ENCODE results near the gene ALDH3B2.
"Not testable (repeated sequence)": the region's sequence is repeated elsewhere in the genome, so short reads cannot be mapped to it uniquely, and the experiment has no call there.

ALDH3B2 gene

DNA sequence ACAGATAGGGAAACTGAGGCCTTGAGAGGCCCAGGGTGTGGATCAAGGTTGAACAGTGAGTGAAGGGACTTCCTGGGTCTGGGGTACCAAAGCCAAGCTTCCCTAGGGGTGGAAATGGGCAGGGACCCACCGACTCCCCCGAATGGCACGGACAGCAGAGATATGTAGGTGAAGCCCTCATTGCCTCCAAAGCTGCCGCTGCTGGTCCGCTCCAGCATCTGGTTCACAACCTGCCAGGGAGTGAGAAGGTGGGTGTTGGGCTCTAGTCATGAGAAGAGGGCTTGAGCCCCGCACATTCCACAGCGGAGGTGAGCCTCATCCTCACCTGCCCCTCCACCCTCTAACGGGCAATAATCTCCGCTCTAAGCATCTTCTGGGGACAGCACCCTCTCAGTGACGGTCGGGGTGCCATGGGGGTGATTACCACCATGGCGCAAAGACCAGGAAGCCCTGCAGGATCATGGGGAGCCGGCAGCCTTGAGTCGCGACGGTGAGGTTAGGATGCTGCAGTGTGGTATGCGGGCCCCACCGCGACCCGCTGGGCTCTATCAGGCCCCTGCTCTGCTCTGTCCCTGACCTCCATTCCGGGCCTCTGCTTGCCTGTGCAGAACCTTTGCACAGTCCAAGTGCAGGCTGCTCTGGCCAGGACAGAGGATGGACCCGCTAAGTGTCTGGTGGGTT lies 10.8 kb downstream of the ALDH3B2 start:
- DNase-seq (ENCODE audit: extremely low spot score, insufficient read length, low read depth) (no peak), FAIRE-seq (no peak)

DNA sequence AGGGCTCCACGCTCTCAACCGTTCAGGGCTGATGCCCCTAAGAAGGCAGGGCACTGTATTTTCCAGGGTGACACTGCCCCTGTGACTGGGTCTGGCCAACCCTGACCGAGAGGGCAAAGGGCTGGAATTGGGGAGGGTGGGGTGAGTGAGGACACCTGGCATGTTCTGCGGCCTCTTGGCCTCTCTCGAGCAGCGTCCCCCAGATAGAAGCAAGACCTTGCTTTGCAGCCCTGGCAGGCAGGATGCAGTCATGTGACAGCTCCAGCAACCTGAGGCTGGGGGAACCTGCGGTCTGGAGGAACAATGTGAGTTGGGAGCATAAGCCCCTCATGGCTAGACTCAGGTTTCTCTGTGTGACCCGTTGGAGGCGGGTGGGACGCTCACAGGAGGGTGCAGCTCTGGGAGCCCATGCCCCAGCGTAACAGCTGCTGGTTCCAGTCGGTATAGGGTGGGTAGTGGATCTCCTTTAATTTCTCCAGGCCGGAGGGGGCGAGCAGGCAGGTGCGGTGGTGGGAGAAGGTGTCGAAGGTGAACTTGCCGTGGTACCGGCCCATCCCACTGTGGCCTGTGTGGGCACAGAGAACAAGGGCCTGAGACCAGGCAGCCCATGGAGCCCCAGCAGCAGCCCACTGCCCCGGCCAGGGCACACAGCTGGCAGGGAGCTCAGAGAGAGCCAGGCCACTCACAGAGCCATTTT lies 11.4 kb downstream of the ALDH3B2 start:
- FAIRE-seq (no peak), DNase-seq (ENCODE audit: extremely low spot score, insufficient read length, low read depth) (no peak)

DNA sequence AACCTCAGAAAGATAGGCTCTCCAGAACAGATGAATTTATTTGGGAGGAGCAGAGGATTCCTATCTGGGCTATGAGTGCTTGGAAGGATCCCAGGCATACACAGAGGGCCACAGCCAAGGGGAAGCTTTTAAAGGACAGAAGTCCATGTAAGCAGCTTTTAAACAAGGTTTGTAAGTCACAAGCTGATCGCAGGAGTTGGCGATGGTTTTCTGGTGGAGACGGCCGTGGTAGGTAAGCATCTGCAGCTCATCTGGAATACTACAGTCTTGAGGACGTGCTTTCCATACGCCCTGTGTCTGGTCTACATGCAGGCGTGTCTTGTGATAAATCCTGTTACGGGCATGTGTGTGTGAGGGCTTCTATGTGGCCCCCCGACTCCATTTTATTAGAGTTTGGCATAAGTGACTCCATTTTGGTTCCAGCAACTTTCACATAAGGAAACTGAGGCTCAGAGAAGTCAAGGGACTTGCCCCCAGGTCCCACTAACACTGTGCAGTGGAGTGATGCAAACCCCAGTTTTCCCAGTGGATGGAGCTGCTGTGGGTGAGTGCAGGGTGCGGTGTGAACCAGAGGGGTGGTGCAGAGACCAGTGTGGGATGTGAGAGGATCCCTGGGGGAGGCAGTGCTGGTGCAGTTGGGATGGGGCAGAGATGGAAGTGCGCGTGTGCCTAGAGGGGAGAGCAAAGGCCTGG lies 12.1 kb downstream of the ALDH3B2 start:
- DNase-seq (ENCODE audit: extremely low spot score, insufficient read length, low read depth) (no peak), FAIRE-seq (no peak)

DNA sequence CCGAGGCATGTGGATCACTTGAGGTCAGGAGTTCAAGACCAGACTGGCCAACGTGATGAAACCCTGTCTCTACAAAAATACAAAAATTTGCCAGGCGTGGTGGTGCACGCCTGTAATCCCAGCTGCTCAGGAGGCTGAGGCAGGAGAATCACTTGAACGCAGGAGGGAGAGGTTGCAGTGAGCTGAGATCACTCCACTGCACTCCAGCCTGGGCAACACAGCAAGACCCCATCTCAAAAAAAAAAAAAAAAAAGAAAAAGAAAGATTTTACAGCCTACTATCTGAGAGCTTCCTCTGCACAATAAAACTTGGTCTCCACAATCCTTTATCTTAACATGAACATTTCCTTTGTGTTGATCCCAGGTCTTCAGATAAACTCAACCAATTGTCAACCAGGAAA lies 13.7 kb downstream of the ALDH3B2 start:
- FAIRE-seq; DNase-seq (ENCODE audit: extremely low spot score, insufficient read length, low read depth): not testable (repeated sequence)

DNA sequence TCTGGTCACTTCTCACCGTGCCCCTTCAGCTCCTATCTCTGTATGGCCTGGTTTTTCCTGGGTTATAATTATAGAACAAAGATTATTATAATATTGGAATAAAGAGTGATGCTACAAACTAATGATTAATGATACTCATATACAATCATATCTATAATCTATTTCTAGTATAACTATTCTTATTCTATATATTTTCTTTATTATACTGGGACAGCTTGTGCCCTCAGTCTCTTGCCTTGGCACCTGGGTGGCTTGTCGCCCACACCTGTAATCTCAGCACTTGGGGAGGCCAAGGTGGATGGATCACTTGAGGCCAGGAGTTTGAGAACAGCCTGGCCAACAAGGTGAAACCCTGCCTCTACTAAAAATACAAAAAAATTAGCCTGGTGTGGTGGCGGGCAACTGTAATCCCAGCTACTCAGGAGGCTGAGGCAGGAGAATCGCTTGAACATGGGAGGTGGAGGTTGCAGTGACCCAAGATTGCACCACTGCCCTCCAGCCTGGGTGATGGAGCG lies 14.7 kb downstream of the ALDH3B2 start:
- not testable (repeated sequence) for DNase-seq (ENCODE audit: extremely low spot score, insufficient read length, low read depth); FAIRE-seq

DNA sequence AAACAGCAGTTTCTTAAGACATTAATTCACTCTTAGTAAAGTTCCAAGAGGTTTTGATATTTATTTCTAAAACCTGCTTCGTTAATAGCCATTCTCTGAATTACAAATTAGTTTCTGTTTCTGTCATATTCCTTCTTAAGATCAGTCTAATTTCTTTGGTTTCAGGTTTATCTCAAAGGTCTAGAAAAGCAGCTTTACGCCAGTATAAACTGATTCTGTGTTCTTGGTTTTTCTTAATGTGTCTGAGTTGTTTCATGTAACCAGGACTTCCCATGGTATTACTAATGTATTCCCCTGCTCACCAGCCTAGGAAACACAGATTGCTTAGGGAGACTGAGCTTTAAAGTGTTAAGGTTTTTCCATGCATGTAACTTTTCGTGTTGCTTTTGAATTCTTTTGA lies 17.1 kb downstream of the ALDH3B2 start:
- DNase-seq (ENCODE audit: extremely low spot score, insufficient read length, low read depth), result no peak
- peak; percentile 65 for FAIRE-seq

DNA sequence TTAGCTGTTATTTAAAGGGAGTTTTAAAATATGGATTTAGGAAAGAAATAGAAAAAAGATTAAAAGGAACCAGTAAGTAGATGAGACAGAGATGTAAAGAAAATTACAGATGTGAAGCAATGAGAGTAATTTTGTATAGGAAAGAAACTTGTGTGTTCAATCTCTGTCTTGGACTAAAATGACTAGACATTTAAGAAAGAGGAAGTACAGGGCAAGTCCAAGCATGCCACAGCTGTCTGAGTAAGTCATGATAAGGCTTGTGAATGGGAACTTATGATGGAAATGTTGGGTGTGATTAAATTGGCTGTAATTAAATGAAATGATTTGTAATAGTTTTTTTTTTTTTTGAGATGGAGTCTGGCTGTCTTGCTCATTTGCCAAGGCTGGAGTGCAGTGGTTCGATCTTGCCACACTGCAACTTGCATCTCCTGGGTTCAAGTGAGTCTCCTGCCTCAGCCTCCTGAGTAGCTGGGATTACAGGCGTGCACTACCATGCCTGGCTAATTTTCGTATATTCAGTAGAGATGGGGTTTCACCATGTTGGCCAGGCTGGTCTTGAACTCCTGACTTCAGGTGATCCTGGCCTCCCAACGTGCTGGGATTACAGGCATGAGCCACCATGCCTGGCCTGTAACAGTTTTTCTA lies 18.0 kb downstream of the ALDH3B2 start:
- DNase-seq (ENCODE audit: extremely low spot score, insufficient read length, low read depth) (no peak), FAIRE-seq (peak; percentile 67)

DNA sequence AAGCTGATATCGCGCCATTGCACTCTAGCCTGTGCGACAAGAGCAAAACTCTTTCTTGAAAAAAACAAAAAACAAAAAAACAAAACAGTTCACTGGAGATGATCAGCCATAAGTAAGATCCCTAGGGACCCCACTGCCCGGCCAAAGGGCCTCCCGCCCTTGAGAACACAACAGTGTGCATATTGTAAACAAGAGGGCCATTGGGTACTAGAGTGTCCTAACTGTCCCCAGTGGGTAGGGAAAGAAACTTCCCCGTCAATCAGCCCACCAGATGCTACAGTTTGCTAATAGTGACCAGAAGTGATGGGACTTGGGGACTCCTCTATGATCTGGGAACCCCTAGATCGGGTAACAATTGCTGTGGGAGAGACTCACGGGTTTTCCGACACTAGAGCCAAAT lies 20.2 kb downstream of the ALDH3B2 start:
- no peak for FAIRE-seq
- no peak for DNase-seq (ENCODE audit: extremely low spot score, insufficient read length, low read depth)

DNA sequence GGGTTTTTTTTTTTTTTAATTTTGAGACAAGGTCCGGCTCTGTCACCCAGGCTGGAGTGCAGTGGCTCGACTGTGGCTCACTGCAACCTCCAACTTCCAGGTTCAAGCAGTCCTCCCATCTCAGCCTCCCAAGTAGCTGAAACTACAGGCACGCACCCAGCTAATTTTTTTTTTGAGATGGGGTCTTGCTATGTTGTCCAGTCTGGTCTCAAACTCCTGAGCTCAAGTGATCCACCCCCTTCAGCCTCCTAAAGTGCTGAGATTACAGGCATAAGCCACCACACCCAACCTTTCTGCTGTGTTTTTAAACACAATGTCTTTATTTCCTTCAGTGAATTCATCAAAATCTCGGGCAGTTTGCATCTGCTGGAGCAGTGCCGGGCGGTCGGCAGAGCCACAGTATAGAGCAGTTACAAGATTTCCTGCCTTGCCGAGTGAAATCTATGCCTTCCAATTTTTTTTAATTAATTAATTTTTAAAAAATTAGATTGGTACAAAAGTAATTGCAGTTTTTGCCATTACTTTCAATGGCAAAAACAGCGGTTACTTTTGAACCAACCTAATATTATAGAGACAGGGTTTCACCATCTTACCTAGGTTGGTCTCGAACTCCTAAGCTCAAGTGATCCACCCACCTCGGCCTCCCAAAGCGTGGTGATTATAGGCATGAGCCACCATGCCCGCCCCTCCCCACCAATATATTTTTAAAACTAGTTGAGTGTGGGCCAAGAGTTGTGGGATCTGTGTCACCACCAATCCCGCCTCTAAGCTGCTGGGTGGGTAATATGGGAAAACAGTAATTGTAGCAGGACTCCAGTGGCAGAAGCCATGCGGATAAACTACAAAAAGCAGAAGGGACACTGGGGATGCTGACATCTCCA lies 21.2 kb downstream of the ALDH3B2 start:
- FAIRE-seq (no peak), DNase-seq (ENCODE audit: extremely low spot score, insufficient read length, low read depth) (no peak)

DNA sequence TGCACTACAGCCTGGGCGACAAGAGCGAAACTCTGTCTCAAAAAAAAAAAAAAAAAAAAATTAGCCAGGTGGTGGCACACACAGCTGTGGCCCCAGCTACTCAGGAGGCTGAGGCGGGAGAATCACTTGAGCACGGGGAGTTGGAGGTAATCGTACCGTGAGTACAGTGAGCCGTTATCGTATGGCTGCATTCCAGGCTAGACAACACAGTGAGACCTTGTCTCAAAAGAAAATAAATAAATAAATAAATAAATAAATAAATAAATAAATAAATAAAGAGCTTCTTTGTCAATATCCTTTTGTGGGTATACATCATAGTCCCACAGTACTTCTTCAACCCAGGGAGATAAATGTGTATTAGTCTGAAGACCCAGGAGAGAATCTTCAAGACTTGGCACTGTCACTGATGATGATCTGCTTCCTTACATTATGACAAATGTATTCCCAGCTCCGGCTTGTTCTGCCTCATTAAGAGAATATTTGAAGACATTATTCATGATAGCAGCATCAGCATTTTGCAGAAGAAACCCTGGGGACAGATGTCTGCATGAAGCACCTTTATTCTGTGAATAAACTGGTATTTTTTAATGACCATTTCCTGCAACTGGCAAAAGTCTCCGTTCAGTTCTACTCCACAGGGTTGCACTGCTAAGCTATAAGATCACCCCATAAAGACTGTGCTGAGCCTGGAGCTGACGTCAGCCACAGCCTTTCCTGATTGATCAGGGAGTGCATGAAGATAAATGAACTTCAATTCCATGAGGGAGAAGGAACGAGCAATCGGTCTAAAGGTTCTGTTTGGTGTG lies 22.2 kb downstream of the ALDH3B2 start:
- DNase-seq (ENCODE audit: extremely low spot score, insufficient read length, low read depth), result no peak
- no peak for FAIRE-seq

DNA sequence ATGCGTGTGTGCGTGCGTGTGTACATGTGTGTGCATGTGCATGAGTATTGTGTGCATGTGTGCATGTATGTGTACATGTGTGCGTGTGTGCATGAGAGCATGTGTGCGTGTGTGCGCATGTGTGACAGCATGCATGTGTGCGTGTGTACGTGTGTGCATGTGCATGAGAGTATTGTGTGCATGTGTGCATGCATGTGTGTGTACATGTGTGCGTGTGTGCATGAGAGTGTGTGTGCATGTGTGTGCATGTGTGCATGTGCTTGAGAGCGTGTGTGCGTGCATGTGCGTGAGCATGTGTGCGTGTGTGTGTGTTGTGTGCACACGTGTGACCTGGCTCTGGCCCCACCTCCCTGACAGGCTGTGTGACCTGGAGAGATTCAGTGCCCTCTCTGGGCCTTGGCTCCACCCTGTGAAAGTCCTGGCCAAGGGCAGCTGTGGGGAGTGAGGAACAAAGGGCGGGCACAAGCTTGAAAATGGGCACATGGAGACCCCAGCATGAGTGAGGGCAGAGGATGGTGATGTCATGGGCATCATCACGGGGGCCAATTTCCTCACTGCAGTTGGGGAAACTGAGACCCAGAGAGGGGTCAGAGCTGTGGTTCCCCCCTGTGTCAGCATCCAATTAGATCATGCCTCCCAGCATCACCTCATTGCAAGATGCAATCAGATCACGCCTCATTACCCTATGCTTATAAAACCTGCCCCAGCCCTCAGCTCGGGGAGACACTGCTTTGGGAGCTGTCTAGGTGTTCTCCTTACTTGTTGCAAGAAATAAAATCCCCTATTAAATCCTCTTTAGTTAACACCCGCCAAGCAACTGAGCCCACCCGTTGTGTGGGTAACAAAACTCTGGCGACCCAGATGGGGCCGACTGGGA lies 24.6 kb downstream of the ALDH3B2 start:
- DNase-seq (ENCODE audit: extremely low spot score, insufficient read length, low read depth) (no peak), FAIRE-seq (peak; percentile 35)

DNA sequence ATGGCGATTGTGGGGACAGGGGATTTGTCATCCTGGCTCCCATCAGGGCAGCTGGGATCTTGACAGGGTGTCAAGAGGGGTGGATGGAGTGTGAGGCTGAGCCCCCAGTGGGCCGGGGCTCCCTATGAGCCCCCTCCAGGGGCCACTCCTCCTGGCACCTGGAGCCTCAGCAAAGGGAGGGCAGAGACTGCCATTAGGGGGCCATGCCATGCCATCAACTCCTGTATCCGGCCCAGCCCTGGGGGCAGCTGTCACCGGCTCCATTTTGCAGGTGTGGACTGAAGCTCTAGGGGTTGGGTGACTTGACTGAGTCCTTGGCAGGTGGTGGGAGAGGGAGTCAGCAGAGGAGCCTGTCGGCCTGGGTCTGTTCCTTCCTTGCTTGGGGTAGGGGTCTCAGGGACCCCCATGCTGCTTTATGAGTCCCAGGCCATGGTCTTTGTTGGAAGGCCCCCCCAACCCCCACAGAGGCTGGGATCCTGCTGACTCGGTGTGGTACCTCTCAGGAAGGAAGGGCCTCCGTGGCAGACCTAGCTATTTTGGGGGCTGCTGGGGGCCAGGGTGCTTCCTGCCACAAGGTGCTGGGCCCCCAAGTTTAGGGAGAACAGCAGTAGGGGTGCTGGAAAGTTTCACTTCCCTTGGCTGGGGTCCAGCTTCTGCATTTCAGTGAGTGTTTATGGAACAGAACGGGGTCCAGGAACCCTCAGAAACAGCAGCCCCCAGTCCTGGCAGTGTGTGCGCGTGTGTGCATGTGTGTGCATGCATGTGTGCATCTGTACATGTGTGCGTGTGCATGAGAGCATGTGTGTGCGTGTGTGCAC lies 25.4 kb downstream of the ALDH3B2 start:
- FAIRE-seq, result peak; percentile 73
- DNase-seq (ENCODE audit: extremely low spot score, insufficient read length, low read depth), result no peak

DNA sequence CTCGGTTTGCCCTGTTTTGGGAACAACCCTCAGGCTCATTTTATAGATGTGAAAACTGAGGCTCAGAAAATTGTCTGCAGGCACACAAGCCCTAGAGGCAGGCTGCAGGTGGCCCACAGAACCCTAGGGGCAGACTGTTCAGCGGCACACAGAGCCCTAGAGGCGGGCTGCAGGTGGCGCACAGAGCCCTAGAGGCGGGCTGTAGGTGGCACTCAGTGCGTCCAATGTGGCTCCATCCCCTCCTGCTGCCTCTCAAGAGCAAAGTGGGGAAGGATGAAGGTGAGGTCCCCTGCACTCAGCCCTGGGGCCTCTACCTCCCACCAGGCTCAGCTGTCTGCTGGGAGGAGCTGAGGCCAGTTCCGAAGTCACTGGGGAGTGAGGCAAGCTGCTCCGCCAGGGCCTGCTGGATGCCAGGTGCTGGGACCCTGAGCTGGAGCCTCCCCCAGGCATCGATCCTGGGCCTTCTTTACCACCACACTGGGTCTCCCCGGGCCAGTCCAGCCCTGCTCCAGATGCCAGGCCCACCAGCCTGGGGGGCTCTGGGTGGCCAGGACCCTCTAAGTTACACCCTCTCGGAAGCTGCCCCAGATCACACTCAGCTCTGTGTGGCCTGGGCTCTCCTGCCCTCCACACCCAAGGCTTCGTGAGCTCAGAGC lies 26.2 kb downstream of the ALDH3B2 start:
- FAIRE-seq, result peak; percentile 91
- no peak for DNase-seq (ENCODE audit: extremely low spot score, insufficient read length, low read depth)

DNA sequence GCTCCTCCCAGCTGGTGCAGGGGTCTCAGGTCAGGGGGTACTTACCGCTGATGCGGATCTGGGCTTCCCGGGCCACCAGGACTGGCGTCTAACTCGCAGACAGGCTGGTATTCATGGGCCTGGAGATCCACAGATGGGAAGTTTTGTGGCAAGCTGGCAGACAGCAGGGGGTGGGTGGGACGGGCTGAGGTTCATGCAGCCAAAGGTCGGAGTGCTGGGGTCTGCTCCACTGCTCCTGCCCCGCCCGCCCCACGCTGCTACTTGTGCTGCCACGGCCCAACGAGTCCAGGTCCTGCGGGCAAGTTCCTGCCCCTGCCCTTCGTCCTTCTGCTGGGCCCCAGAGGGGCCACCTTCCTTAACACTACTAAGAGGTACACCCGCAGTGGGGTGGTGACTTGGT lies 27.0 kb downstream of the ALDH3B2 start:
- no peak for FAIRE-seq
- DNase-seq (ENCODE audit: extremely low spot score, insufficient read length, low read depth), result no peak

DNA sequence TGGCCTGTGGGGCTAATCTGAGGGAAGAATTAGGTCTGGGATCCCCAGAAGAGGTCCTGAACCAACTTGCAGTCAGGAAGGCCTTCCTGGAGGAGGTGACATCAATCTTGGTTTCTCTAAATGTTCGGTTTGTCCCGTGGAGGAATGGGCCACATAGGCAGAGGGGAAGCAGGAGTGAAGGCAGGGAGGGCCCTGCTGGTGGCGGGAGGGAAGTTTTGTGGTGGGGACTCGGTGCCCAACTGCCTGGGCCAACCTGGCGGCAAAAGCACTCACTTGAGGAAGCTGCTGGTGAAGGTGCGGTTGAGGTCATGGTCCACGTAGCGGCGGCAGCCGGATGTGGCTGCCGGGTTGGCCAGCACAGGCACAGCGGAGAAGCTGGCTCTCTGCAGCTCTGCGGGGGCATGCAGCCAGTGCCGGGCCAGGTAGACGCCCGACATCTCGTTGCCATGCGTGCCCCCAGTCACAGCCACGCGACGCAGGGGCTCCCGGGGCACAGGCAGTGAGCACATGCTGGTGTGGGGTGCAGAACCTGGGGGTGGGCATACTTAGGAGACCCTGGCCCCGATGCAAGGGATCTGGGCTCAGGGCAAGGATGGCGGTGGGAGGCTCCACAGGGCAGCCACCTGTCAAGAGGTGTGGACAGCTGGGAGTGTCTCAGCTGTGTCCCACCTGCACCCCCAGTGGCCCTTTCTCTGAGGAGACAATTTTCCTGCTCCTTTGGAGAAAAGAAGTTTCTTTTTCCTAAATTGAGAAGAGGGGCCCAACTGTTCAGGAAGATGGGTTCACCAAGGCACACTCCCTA lies 27.7 kb downstream of the ALDH3B2 start:
- peak; percentile 95 for FAIRE-seq
- DNase-seq (ENCODE audit: extremely low spot score, insufficient read length, low read depth), result no peak
